ENCODE data around the gene CENPA.

The CENPA gene

GRCh38 chr2:26785431-26786206 lies at the start of gene CENPA:
Gene CENPA (plus strand): TSS chr2:26786056. CDS start chr2:26786197, 141 bp downstream.
- TF ChIP-seq, protein P1, sequence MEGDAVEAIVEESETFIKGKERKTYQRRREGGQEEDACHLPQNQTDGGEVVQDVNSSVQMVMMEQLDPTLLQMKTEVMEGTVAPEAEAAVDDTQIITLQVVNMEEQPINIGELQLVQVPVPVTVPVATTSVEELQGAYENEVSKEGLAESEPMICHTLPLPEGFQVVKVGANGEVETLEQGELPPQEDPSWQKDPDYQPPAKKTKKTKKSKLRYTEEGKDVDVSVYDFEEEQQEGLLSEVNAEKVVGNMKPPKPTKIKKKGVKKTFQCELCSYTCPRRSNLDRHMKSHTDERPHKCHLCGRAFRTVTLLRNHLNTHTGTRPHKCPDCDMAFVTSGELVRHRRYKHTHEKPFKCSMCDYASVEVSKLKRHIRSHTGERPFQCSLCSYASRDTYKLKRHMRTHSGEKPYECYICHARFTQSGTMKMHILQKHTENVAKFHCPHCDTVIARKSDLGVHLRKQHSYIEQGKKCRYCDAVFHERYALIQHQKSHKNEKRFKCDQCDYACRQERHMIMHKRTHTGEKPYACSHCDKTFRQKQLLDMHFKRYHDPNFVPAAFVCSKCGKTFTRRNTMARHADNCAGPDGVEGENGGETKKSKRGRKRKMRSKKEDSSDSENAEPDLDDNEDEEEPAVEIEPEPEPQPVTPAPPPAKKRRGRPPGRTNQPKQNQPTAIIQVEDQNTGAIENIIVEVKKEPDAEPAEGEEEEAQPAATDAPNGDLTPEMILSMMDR (IDR thresholded peaks at IDR 0.05; ENCODE audit: borderline replicate concordance, insufficient read depth, low read depth, low read length) = no peak

GRCh38 chr2:26737221-26737620 lies 48.6 kb upstream of the CENPA start:
- TF ChIP-seq, protein P1 (IDR thresholded peaks at IDR 0.05; ENCODE audit: borderline replicate concordance, insufficient read depth, low read depth, low read length) = no peak

More at GRCh38 chr2:26785431-26786206, at the start of gene CENPA:
- H3K4me3 ChIP-seq (ENCODE audit: low read depth, low read length) = peak within 1 kb of the TSS; percentile 76

GRCh38 chr2:26738481-26738880 lies 47.4 kb upstream of the CENPA start:
- TF ChIP-seq, protein P1 (IDR thresholded peaks at IDR 0.05; ENCODE audit: borderline replicate concordance, insufficient read depth, low read depth, low read length) = no peak

More at GRCh38 chr2:26737221-26737620, 48.6 kb upstream of the CENPA start:
- H3K4me3 ChIP-seq (ENCODE audit: low read depth, low read length) = no peak overlapping the region

DNA sequence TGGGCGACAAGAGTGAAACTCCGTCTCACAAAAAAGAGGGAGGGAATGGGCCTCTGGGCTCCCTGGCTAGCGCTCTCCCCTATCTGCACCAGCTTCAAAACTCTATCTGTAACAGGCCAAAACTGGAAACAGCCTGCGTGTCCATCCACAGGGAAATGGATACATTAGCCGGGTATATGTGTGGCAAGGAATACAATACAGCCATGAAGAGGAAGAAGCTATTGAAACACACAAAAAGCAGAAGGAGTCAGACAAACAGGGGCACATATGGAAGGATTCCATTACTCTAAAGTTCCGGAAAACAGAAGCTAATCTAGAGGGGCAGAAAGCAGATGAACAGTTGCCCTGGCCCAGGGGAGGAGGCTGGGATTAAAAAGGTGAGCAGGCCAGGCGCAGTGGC lies 46.3 kb upstream of the CENPA start:
- no peak overlapping the region for H3K4me3 ChIP-seq (ENCODE audit: low read depth, low read length)
- TF ChIP-seq, protein P1 (IDR thresholded peaks at IDR 0.05; ENCODE audit: borderline replicate concordance, insufficient read depth, low read depth, low read length) = no peak

More at GRCh38 chr2:26738481-26738880, 47.4 kb upstream of the CENPA start:
- no peak overlapping the region for H3K4me3 ChIP-seq (ENCODE audit: low read depth, low read length)

- no peak overlapping the region for H3K4me3 ChIP-seq (ENCODE audit: low read depth, low read length)
- TF ChIP-seq, protein P1 (IDR thresholded peaks at IDR 0.05; ENCODE audit: borderline replicate concordance, insufficient read depth, low read depth, low read length) = no peak
Observed at GRCh38 chr2:26740346-26740745, 45.5 kb upstream of the CENPA start.

- TF ChIP-seq, protein P1 (IDR thresholded peaks at IDR 0.05; ENCODE audit: borderline replicate concordance, insufficient read depth, low read depth, low read length) = no peak
- no peak overlapping the region for H3K4me3 ChIP-seq (ENCODE audit: low read depth, low read length)
Observed at GRCh38 chr2:26740890-26741302, 45.0 kb upstream of the CENPA start.

Measured in GM12875 (cell line).